GM12892 (cell line): ENCODE measurements around the gene CD247.

Experiments
- DNase-seq: peaks from one replicate; pipeline ENCODE4 v3.0.0; 2011; ENCODE audit not compliant: insufficient read length
- FAIRE-seq: peaks from 2 replicates; lab custom pipeline; 2011; peaks lifted over from hg19 to GRCh38; lab: Jason Lieb, UNC
- POLR2A ChIP-seq: IDR thresholded peaks from 2 replicates; pipeline ENCODE4 v1.6.1; 2011; ENCODE audit warnings: low read depth, low read length, control low read depth
- POLR2AphosphoS5 ChIP-seq: IDR thresholded peaks from 2 replicates; pipeline ENCODE4 v1.6.1; 2011; ENCODE audit warnings: low read depth, low read length, control low read depth
- TAF1 ChIP-seq: IDR thresholded peaks from 2 replicates; pipeline ENCODE4 v1.6.1; 2011; ENCODE audit warnings: low read depth, mild to moderate bottlenecking, control low read depth, low read length, borderline replicate concordance

The CD247 gene

DNA sequence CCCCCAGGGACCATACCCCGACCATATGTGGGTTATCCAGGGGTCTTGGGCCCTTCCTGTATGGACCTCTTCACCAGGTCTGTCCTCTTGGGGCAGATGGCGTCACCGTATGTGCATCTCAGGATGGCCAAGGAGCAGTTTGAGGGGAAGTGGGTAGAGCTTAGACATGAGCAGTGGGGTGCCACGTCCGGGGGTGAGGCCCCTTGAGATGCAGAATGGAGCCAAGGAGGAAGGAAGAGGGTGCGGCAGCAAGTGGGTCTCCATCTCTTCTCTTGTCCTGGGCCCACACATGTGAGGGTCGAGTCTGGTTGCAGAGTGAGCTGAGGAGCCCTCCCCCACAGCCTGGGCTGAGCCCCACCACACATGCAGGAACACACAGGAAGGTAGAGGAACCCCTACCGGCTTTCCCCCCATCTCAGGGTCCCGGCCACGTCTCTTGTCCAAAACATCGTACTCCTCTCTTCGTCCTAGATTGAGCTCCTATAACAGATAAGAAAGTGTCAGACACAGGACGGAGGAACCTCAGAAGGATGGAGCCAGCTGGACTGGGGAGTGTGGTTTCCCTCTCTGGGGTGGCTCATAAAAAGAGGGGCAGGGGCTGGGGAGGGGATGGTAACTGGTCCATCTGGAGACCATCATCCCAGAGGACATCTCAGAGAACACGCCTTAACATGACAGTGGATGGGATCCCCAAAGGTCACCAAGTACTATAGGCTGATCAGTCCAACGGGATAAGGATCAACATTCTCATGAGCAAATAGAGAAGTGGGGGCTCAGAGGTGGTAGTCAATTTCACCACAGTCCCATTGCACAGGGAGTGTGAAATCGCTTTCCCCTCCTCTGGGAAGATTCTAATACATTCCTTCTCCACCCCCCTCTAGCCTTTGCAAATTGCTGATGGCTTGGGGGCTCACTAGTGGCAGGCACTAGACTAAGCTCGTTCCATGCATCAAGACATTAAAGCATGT is 79.9 kb downstream of the CD247 start:
- TF ChIP-seq POLR2AphosphoS5 (no peak), TAF1 (no peak), POLR2A (no peak)
- FAIRE-seq (no peak), DNase-seq (no peak)

DNA sequence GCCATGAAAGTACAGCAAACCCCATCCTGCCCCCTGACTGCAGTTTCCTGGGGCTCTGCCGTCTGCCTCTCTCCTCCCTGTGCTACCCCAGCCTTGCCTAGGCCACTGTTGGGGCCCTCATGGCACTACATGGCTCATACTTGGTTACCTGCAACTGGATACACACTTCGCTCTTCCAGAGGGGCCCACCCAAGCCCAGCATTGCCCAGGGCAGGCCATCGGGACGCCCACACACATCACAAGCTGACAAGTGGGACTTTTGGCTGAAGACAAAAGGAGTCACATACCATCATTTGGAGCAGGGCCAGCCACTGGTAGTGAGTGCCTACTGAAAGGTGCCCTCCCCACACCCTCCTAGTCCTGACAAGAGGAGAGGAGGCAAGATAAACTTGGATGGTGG is 82.8 kb downstream of the CD247 start:
- TF ChIP-seq POLR2A (no peak), TAF1 (no peak), POLR2AphosphoS5 (no peak)
- FAIRE-seq (no peak), DNase-seq (no peak)

DNA sequence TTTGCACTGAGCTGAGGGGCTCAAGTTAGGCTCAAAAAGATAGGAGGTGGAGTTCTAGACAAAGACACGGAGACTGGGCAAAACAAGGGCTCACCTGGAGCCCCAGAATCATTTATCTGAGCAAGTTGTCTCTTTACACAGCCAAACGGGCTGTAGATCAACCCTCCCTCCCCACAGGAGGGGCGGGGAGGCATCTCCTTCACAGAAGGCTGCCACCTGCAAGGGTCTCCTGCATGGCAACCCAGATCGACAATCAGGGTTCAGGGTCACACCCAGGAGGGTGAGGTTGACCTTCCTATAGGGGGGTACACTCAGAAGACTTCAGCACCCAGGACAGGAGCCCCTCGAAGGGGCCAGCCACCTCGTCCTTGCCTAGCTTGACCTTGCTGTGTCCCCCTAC is 84.0 kb downstream of the CD247 start:
- FAIRE-seq (no peak), DNase-seq (no peak)
- no peak for TF ChIP-seq POLR2AphosphoS5
- no peak for TF ChIP-seq TAF1
- TF ChIP-seq POLR2A = no peak

DNA sequence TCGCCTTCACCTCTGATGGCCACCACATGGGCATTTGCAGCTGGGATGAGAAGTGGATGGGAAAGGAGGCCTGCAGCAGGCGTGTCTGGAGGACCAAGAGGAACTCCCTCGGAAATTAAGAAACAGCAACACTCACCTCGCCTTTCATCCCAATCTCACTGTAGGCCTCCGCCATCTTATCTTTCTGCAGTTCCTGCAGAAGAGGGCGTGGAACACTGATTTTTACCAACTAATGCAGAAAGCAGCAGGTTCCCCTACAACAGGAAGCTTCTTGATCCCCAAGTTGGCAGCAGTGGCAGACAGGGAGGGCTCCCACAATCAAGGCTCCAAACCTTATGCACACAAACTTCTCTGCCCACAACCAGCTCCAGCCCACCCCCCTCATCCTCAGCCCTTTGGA is 84.4 kb downstream of the CD247 start:
- FAIRE-seq = no peak
- DNase-seq = no peak
- TF ChIP-seq POLR2AphosphoS5 (no peak), TAF1 (no peak), POLR2A (no peak)

DNA sequence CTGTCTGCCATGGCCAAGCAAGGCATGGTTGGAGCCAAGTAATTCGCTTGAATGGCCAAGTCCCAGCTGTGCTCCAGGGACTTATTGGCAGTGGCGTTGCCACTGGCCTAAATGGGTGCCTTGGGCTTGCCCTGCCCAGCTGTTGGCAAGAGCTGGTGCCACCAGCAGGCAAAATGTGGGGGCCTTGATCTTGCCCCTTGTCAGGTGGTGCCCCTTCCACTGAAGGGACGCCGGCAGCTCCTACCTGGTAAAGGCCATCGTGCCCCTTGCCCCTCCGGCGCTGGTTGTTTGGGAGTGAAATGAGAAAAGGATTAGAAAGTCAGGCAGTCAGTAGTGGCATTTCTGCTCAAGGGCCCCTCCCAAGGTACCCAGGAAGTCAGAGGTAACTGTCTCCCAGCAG is 85.5 kb downstream of the CD247 start:
- no peak for DNase-seq
- no peak for FAIRE-seq
- TF ChIP-seq POLR2AphosphoS5 = no peak
- TF ChIP-seq POLR2A = no peak
- TF ChIP-seq TAF1 = no peak

DNA sequence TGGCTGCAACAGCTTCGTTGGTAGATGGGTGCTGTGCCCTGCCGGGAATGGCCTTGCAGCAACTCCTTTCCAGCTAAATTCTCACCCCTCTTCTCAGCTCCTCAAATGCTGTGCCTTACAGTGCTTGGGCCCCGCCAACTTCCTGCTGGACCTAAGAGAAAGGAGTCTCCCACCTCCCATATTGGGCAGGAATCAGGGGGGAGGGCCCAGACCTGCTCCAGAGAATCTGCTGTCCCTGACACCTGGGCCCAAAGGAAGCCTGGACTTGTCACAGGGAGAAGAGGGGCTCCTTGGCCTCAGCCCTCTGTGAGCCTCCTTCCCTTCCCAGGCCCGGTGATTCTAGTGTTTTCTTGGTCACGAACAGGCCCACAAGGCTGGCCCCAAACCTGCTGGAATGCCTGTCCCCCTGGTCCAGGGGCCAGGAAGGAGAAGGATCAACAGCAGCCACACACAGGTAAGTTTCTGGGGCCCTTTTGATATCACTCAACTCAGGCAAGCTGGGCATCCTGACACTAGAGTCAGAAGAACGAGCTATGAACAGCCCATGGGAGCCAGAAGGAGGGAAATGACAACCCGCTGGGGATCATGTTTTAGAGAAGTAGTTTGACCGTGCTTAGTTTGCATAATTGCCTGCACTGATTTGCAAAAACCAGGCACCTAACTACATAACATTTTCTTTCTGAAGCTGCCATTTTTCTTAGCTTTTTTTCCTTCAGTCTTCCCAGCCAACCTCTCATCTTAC is 86.2 kb downstream of the CD247 start:
- FAIRE-seq = no peak
- no peak for DNase-seq
- TF ChIP-seq TAF1 = no peak
- no peak for TF ChIP-seq POLR2AphosphoS5
- TF ChIP-seq POLR2A = no peak

DNA sequence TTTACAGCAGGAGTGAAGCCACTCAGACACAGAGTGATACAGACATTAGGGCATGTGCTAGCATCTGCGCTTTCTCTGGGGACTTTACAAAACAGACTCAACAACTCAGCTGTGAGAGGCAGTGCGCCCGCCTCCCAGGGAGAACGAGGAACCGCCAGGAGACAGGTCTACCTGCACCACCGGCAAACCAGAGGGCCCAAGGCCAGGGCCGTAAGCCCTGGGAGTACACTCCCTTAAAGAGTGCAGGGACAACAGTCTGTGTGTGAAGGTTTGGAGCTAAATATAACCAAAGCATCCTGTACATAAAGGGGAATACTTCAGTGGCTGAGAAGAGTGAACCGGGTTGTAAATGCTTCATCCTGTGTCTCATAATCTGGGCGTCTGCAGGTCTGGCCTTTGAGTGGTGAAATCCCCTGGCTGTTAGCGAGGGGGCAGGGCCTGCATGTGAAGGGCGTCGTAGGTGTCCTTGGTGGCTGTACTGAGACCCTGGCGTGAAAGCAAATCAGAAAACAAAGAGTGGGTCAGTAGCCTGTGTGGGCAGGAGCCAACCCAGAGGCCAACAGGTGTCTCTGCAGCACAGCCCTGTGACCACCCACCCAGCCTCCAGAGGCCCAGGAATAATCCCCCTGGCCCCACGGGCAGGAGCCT is 86.9 kb downstream of the CD247 start:
- TF ChIP-seq POLR2A (no peak), POLR2AphosphoS5 (no peak), TAF1 (no peak)
- FAIRE-seq (peak; percentile 82), DNase-seq (no peak)

DNA sequence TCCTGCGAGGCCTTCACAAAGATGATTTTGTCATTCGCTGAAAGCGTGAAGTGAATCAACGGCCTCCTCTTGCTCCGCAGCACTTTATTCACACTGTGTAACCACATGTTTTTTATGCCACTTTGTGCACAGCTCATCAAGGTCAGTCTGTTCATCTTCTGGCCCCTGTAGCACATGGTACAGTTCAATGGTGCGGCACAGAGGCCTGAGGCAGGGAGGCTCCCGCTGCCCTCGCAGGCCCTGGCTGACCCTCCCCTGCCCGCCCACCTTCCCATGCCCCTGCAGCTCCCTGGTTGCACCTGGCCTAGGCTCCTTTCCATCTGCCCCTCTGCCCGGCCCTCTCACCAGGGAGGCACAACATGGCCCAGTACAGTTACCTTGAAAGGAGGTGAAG is 87.5 kb downstream of the CD247 start:
- no peak for FAIRE-seq

DNA sequence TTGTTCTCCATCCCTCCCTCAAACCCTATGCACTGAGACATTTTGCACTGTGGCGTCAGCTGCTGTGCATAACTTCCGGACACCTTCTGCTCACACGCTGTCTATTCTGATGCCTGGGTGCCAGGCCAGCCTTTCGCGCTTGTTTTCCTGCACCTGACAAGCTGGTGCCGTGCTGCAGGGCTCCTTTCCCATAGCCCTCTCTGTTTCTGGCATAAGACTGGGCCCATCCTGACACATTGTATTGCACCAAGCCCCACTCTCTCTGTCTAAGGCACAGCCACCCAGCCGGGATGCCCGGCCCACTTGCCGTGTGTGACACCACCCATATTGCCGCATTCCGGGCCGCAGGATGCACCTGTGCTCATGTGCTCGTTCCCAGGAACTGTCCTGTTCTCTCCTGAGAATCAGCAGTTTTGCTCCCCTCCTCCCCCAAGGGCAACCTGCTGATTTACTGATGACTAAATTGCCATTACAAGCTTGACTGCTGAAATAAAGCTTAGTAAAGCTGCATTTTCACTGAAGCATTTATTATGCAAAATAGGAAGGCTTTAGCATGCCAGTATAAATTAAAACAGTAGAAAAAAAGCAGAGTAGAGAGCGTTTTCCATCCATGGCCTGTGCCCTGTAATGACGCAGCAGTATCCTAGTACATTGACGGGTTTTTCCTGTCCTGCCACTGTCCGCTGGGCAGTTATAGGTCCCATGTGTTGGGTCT is 88.0 kb downstream of the CD247 start:
- TF ChIP-seq TAF1 = no peak
- no peak for TF ChIP-seq POLR2AphosphoS5
- no peak for TF ChIP-seq POLR2A
- DNase-seq = no peak
- FAIRE-seq = peak; percentile 84

More for the DNA sequence above, 87.5 kb downstream of the CD247 start:
- no peak for DNase-seq
- TF ChIP-seq POLR2A (no peak), POLR2AphosphoS5 (no peak), TAF1 (no peak)

DNA sequence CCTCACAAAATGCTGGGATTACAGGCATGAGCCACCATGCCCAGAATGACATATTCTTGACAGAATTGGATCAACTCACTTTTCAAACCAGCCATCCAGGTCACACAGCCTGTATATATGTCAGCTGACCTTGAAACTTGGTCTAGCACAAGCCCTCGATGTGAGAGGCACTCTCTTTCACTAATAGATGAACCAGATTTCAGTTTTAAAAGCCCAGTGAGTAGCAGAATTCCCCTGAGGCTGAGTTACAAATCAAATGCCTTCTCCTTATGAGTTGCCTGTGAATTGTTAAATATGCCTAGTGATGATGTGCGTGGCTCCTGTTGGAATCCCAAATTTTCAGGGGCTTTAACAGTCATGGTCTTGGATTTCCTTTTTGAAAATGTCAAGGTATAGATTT is 88.7 kb downstream of the CD247 start:
- no peak for DNase-seq
- TF ChIP-seq TAF1 (no peak), POLR2AphosphoS5 (no peak), POLR2A (no peak)
- FAIRE-seq = no peak

DNA sequence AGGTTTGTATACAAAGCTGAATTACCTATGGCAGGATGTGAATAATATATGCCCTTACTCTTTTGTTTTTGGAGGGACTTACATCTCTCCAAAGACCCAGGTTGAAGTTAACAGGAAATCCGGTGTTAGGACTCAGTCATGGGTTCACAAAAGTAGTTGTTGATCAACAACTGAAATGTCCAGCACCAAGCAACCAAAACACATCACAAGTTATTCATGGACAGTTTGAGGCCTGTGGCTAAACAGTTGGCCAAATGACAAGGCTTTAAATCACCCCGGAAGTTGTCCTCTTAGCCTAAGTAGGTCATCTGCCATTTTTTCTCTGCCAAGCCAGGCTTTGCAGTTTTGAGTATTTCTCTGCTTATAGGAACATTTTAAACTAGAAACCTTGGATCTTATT is 89.9 kb downstream of the CD247 start:
- no peak for TF ChIP-seq TAF1
- TF ChIP-seq POLR2AphosphoS5 = no peak
- no peak for TF ChIP-seq POLR2A
- DNase-seq (no peak), FAIRE-seq (no peak)
